Endometrial microvascular endothelial cells (primary cell): ENCODE data around the gene CDYL. TPM values are rescaled to one million over a fixed set of nuclear protein-coding genes. Genes with fewer than 3 reads are reported as not detected.
"Not testable (repeated sequence)": the region's sequence is repeated elsewhere in the genome, so short reads cannot be mapped to it uniquely, and the experiment has no call there.

Experiments
- in situ Hi-C: cut with HindIII; loops from 2 replicates; pipeline ENCODE4 v1.10.0; 2017; ENCODE audit warnings: low sequenced_read_pairs, low pct_unique_long_range_greater_than_20kb; ENCODE audit errors: inconsistent ontology term
- total RNA-seq: library from RNA; depleted of rRNA; stranded (reverse); fragments of >200 nt; gene quantifications from one replicate; pipeline ENCODE4 v1.2.3, GENCODE V29; 2015; ENCODE audit errors: inconsistent ontology term

CDYL gene
- total RNA-seq, 1 donor from 2014 or later = 18.1 TPM

DNA sequence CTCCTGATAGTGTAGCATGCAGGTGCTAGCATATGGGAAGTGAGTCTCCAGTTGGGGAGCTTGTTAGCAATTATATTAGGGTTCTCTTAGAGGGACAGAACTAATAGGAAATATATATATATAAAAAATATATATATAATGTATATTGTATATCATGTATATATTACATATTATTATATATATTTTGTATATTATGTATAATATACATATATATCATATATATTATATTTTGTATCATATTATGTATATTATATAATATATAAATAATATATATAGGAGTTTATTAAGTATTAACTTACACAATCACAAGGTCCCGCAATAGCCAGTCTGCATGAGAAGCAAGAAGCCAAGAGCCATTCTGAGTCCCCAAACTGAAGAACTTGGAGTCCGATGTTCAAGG, 84.2 kb downstream of the CDYL start:
- in situ Hi-C loops = no loop called here

DNA sequence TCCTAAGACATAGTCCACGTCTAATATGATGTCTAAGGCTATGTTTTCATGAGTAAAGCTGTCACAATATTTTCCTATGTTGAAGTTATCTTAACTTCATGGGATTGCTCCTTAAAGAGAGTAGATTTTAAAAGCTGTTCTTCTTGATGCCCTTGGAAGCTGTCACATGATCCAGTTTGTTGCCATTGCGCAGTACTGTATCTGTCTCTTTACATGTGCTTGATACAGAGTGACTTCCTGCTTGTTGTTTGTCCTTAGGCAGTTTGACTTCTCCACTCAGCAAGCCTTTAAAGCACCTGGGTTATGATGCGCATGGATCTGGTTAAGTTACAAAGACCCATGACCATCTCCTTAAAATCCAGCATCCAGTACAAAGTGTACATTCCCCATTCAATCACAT, 85.4 kb downstream of the CDYL start:
- in situ Hi-C loops = no loop called here

DNA sequence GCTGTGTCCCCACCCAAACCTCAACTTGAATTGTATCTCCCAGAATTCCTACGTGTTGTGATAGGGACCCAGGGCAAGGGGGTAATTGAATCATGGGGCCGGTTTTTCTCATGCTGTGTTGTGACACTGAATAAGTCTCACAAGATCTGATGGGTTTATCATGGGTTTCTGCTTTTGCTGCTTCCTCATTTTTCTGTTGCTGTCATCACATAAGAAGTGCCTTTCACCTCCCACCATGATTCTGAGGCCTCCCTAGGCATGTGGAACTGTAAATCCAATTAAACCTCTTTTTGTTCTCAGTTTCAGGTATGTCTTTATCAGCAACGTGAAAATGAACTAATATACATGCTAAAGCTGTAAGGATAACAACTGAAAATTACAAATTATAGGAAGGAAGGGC, 88.3 kb downstream of the CDYL start:
- in situ Hi-C loops = no loop called here

DNA sequence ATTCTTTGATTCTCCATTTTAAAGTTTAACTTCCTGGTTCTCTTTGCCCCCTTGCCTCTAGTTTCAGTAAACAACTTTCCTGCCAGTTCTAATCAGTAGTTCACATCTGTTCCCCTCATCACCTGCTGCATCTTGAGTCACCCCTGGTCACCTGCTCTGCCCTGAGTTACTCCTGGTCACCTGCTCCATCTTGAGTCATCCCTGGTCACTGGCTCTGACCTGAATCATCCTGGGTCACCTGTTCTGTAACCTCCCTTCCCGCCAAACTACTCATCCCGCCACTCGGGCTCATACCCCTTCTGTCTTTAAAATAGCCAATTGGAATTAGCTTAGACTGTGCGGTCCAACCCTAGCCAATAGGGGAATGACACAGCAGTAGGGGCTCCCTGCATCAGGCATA, 88.8 kb downstream of the CDYL start:
- in situ Hi-C loops = not testable (repeated sequence)

- in situ Hi-C loops = no loop called here
These were observed 94.8 kb downstream of the CDYL start for GRCh38 chr6:4870821-4871494.

GRCh38 chr6:4871825-4872224, 95.6 kb downstream of the CDYL start:
- in situ Hi-C loops = no loop called here

DNA sequence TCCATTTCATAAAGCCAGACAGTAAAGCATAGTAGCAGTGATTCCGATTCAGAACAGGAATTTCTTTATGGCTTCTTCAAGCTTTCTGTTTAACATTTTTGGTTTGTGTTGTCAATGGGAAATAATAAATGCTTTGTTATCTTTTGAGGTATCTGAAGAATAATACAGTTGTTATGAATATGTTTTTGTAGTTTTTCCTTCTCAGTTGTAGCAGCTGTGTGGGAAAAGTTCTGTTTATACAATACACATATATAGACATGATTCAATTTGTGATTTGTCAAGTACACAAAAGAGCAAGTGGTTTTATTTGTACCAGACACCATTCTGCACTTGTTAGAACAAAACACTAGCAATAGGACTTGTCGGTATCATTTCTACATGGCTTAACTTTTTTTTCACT, 96.6 kb downstream of the CDYL start:
- in situ Hi-C loops = no loop called here

DNA sequence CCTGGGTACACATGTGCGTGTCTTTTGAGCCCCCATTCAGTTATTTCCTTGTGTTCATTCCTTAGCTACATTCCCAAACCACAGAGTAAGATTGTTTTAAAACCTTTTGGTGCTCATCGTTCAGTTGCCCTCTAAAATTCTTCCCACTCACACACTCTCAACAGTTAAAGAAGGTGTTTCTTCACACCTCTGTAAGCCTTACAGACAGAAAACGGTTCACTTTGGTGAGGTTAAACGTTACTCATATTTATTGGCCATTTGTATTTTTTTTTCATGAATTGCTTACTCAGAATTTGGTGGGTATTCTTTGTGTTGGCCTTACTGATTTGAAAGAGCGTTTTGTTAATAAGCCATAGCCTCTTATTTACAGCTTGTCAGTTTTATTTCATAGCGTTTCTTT, 97.7 kb downstream of the CDYL start:
- in situ Hi-C loops = no loop called here

DNA sequence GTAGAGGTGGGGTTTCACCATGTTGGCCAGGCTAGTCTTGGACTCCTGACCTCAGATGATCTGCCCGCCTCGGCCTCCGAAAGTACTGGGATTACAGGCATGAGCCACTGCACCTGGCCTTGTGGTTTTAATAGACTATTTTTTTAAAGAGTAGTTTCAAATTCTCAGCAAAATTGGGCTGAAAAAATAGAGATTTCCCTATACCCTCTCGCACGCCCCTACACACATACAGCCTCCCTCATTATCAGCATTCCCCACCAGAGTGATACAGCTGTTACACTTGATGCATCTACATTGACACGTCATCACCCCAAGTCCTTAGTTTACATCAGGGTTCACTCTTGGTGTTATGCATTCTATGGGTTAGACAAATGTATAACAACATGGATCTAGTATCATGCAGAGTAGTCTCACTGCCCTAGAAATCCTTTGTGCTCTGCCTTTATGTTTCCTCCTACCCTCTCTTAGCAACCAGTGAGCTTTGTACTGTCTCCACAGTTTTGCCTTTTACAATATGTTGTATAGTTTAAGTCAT, 103.6 kb downstream of the CDYL start:
- in situ Hi-C loops = no loop called here

DNA sequence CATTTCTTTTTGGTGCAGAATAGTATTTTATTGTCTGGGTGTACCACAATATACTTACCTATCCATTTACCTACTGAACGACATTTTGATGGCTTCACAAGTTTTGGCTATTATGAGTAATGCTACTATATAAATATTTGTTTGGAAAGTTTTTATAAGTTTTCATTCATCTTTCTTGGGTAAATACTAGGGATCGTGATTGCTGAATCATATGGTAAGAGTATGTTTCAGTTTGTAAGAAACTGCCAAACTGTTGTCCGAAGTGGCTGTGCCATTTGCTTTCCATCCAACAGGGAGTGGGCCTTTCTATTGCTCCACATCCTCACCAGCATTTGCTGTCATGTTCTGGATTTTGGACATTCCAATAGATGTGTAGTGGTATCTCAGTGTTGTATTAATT, 104.2 kb downstream of the CDYL start:
- in situ Hi-C loops = no loop called here

- in situ Hi-C loops = no loop called here
These were observed 107.1 kb downstream of the CDYL start for GRCh38 chr6:4883298-4883697.

DNA sequence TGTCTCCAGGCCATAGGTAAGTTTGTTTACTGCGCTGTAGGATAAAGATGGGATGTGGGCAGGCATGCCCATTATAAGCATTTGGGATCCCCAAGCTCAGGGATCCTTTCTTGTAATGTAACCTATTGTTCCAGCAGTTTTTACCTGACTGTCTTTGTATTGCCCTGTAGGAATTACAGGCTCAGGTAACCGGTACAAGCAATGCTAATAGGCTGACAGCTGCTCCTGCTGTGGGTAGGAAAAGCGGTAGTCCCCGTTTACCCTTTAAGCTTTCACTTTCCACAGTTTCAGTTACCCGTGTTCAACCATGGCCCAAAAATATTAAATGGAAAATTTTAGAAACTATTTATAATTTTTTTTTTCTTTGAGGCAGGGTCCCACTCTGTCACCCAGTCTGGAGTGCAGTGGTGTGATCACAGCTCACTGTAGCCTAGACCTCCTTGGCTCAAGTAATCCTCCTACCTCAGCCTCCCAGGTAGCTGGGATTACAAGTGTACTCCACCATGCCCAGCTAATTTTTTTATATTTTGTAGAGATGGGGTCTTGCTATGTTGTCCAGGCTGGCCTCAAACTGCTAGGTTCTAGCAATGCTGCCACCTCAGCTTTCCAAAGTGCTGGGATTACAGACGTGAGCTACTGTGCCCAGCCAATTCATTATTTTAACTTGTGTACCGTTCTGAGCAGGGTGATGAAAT, 108.6 kb downstream of the CDYL start:
- in situ Hi-C loops = no loop called here

DNA sequence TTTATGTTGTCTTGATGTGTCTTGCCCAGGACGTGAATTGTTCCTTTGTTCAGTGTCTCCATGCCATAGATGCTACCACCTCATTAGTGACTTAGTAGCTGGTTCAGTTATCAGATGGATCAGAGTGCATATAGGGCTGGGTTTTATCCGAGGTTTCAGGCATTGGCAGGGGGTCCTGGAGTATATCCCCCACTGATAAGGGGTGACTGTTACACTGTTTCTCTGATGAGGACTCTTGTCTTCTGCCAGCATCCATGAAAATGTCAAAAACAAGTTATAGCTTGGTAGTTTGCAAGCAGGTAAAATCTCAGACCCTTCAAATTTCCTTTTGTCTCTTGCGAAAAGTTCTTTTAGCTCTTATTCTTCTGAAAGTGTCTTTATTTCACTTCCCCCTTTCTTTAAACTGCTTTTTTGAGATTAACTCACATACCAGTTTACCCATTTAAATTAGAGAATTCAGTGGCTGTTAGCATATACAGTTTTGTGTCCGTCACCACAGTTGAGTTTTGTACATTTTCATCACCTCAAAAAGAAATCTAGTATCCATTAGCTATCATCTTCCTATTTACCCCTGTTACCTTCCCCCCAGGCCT, 109.2 kb downstream of the CDYL start:
- in situ Hi-C loops = no loop called here

DNA sequence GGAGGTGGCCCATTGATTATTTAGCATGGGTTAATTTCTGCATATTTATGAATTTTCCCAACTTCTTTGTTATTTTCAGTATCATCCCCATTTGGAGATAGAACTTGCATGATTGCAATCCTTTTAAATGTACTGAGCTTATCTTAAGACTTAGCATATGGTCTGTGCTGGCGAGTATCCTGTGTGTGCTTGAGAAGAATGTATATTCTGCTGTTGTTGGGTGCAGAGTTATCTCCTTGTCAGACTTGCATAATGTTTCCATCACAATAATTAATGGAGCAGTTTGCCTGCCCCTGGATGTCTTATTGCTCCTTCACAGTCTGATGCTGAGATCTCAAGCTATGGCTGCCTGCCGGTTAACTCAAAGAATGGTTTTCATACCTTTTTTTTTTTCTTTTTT, 112.6 kb downstream of the CDYL start:
- in situ Hi-C loops = no loop called here

DNA sequence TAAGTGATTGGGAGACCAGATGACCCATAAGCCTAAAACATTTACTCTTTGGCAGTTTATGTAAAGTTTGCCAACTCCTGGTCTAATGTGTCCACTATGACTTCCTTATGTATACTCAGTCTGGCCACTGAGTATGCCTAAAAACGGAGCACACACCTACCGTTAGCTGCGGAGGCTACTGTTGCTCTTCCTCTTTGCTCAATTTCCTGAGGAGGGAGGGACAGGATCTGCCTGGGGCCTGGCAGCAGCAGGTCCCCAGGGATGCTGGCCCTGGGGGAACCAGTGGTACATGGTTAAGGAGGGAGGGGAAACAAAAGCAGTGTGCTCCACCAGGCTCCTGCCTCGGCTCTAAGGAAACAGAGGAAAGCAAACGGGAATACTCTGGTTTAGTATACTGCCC, 113.5 kb downstream of the CDYL start:
- in situ Hi-C loops = no loop called here

- in situ Hi-C loops = no loop called here
These were observed 114.0 kb downstream of the CDYL start for GRCh38 chr6:4890191-4890590.

DNA sequence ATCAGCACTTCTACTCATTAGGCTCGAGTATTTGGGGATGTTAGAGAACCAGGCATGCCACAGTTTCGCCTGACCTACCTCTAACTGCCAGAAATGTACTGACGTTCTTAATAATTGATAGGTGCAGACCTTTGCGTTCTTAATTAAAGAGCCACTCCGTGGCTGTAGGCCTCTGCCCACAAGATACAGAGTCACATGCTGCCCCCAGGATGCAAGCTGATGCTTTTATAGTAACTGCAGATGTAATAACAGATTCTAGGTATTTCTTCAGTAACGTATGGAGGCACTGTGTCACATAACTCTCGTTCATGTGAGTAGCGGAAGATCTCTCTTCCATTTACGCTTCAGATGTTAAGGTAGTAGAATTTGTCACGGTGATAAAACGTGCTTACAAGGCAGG, 114.4 kb downstream of the CDYL start:
- in situ Hi-C loops = no loop called here

DNA sequence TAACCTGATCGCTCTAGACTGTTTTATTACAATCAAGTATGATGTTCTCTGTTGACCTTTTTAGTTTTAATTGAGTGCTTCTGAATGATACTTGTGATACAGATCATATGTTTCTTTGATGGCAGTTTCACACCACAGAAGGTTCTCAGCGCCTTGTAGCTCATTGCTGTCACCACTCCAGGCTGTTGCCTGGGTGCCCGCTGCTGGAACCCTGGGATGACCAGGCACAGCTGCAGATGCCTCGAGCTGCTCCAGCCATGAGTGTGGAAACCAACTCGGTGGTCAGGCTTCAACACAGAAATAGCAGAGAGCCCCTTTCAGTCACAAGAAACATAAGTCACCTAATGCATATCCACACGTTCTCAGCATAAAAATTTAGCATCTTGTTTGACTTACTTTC, 114.9 kb downstream of the CDYL start:
- in situ Hi-C loops = no loop called here

DNA sequence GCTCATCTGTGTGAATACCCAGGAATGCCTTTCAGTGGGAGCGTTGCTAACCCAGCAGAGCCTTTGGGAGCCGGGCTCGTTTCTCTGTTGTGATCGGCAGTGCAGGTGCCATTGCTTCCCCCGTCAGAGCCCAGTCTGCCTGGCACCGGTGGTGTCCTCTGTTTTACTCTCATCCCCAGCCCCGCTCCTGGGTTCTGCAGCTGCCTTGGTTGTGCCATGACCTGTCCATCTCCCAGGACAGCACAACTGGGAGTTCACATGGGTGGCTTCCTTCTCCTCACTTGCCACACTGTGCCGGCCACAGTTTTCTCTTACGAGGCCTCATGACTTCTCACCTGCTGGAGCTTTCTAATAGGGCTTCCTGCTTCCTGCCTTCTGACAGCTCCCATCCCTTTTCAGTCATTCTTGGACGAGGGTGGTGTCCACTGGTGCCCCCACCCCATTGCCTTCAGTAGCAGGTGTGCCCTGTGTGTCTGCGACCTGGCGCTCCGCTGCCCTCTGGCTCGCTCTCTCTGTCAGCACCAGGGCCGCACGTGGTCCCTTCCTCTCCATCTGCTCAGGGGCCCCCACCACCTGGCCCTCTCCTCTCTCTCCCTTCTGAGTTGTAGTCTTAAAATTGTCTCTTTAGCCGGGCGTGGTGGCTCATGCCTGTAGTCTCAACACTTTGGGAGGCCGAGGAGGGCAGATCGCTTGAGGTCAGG, 116.7 kb downstream of the CDYL start:
- in situ Hi-C loops = no loop called here

- in situ Hi-C loops = no loop called here
These were observed 117.8 kb downstream of the CDYL start for GRCh38 chr6:4894049-4894448.
